ENCODE data around the gene PTPN14.

- TF ChIP-seq POLR2AphosphoS5 (IDR thresholded peaks at IDR 0.05; ENCODE audit: low read depth) (no peak), CTCF (IDR thresholded peaks at IDR 0.05; ENCODE audit: insufficient read depth, low read length) (no peak)
These were observed 44.4 kb downstream of the PTPN14 start for GRCh38 chr1:214506972-214507431.
